CD4-positive, CD25-positive, alpha-beta regulatory T cell (primary cell): ENCODE measurements around the gene KCNN4. TPM values are rescaled to one million over a fixed set of nuclear protein-coding genes. Genes with fewer than 3 reads are reported as not detected.
A peak's percentile ranks its signal among the peaks of the same experiment; 100 is the strongest.

ENCODE experiments used
- ATAC-seq, 2 donors: fragments of 150-1000 bp; cut with Tn5 transposase; one replicate each; pipeline ENCODE4 v1.10.0; 2021; ENCODE audit warnings: low read depth in 2 of 2, moderate number of reproducible peaks in 2 of 2, moderate library complexity in 1 of 2
- DNase-seq, 3 donors: peaks; one replicate each; pipeline versions ENCODE4 v3.0.0 to v3.0.0-alpha.2; 2012 to 2022; ENCODE audit warnings: mixed read lengths in 1 of 3
- H3K27ac ChIP-seq: one replicate; pipeline ENCODE4 v1.7.0; 2013; ENCODE audit warnings: mild to moderate bottlenecking, low read length; ENCODE audit not compliant: insufficient read depth, poor library complexity, severe bottlenecking
- H3K27me3 ChIP-seq: one replicate; pipeline ENCODE4 v1.7.0; 2013; ENCODE audit warnings: low read length; ENCODE audit not compliant: control insufficient read depth, insufficient read depth
- H3K36me3 ChIP-seq: one replicate; pipeline ENCODE4 v1.7.0; 2013; ENCODE audit warnings: mild to moderate bottlenecking, low read length, moderate library complexity; ENCODE audit not compliant: control insufficient read depth, insufficient read depth
- H3K4me1 ChIP-seq: 2 replicates; pipeline ENCODE4 v1.7.0; 2013; ENCODE audit warnings: mild to moderate bottlenecking, low read length; ENCODE audit not compliant: insufficient read depth, control insufficient read depth, poor library complexity, severe bottlenecking
- H3K4me3 ChIP-seq: one replicate; pipeline ENCODE4 v1.7.0; 2013; ENCODE audit warnings: low read depth, mild to moderate bottlenecking, low read length, moderate library complexity
- H3K9me3 ChIP-seq, 2 experiments: 1 replicate in 1 of 2; 2 replicates in 1 of 2; pipeline ENCODE4 v1.7.0; 2013; ENCODE audit warnings: low read length in 2 of 2, mild to moderate bottlenecking in 1 of 2, moderate library complexity in 1 of 2; ENCODE audit not compliant: control insufficient read depth in 2 of 2
- H3K27ac Mint-ChIP-seq, 3 donors: one replicate each; pipeline ENCODE4 v1.8.0; 2020 to 2022; ENCODE audit warnings: mild to moderate bottlenecking in 3 of 3, mixed read lengths in 3 of 3, moderate library complexity in 2 of 3
- H3K27me3 Mint-ChIP-seq: one replicate; pipeline ENCODE4 v1.8.0; 2022; ENCODE audit warnings: mild to moderate bottlenecking, mixed read lengths
- H3K36me3 Mint-ChIP-seq: one replicate; pipeline ENCODE4 v1.8.0; 2020; ENCODE audit warnings: mixed read lengths
- H3K4me1 Mint-ChIP-seq, 4 donors: one replicate each; pipeline ENCODE4 v1.8.0; 2020 to 2022; ENCODE audit warnings: mixed read lengths in 4 of 4, mild to moderate bottlenecking in 1 of 4
- H3K4me3 Mint-ChIP-seq, 4 donors: one replicate each; pipeline ENCODE4 v1.8.0; 2020 to 2022; ENCODE audit warnings: mild to moderate bottlenecking in 4 of 4, mixed read lengths in 4 of 4, moderate library complexity in 3 of 4
- H3K9me3 Mint-ChIP-seq, 7 donors: one replicate each; pipeline ENCODE4 v1.8.0; 2020 to 2022; ENCODE audit warnings: mixed read lengths in 7 of 7, mild to moderate bottlenecking in 3 of 7, moderate library complexity in 2 of 7
- polyA plus RNA-seq, 4 donors: library from polyadenylated mRNA; unstranded; fragments of 300-500 nt; fragmentation: Illumina TruSeq; gene quantifications; one replicate each; pipeline ENCODE4 v1.2.3, GENCODE V29; 2021
- total RNA-seq: library from RNA; stranded (reverse); gene quantifications from one replicate; pipeline ENCODE4 v1.2.3, GENCODE V29; 2022

The KCNN4 gene
- total and polyA plus RNA-seq, 5 donors from 2014 or later: 16.7 to 56.1 (median 30.4) TPM

DNA sequence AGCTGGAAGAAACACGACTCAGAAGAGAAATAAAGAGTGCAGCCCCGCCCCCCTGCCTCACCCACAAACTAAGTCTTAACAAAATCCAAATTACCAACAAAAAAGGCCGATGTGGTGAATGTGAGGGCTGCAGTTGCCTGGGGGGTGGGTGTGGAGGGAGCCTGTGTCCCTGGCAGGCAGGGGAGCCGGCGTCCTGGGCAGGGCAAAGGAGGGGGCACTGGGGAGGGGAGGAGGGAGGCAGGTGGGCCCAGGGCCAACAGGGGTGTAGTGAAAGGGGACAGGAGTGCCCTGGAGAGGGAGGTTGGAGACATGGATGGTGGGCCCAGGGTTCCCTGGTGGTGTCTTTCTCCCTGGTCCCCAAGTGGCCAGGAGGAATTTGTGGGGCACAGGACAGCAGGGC, 60.9 kb downstream of the KCNN4 start:
- no peak overlapping the region for H3K4me3 ChIP-seq
- no peak overlapping the region for H3K27ac ChIP-seq
- Mint-ChIP-seq H3K36me3 (no peaks in the 10 kb centered on the region), H3K27ac (no peak overlapping the region), H3K4me3 (no peak overlapping the region), H3K4me1 (no peaks in the 10 kb centered on the region), H3K27me3 (peaks cover 5% of the 10 kb centered on the region), H3K9me3 (no peaks in the 10 kb centered on the region)
- ATAC-seq: no peak
- H3K4me1 ChIP-seq: no peaks in the 10 kb centered on the region
- DNase-seq: no peak
- H3K27me3 ChIP-seq: no peaks in the 10 kb centered on the region
- H3K36me3 ChIP-seq: no peaks in the 10 kb centered on the region
- H3K9me3 ChIP-seq: no peaks in the 10 kb centered on the region

DNA sequence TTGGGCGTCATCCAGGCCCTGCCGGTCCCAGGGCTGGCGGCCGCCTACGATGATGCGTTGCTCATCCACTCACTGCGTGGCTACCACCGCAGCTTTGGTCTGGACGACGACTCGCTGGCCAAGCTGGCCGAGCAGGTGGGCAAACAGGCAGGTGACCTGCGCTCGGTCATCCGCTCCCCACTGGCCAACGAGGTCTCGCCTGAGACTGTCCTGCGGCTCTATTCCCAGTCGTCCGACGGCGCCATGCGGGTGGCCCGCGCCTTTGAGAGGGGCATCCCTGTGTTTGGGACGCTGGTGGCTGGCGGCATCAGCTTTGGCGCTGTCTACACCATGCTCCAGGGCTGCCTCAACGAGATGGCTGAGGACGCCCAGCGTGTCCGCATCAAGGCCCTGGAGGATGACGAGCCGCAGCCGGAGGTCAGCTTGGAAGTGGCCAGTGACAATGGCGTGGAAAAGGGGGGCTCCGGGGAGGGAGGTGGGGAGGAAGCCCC, 61.4 kb downstream of the KCNN4 start:
- no peak overlapping the region for H3K27ac ChIP-seq
- Mint-ChIP-seq H3K27ac (no peak overlapping the region), H3K4me3 (no peak overlapping the region), H3K27me3 (peaks cover 9% of the 10 kb centered on the region), H3K9me3 (no peaks in the 10 kb centered on the region), H3K36me3 (no peaks in the 10 kb centered on the region), H3K4me1 (no peaks in the 10 kb centered on the region)
- no peak overlapping the region for H3K4me3 ChIP-seq
- no peaks in the 10 kb centered on the region for H3K27me3 ChIP-seq
- no peaks in the 10 kb centered on the region for H3K36me3 ChIP-seq
- no peaks in the 10 kb centered on the region for H3K4me1 ChIP-seq
- DNase-seq (no peak), ATAC-seq (no peak)
- H3K9me3 ChIP-seq: no peaks in the 10 kb centered on the region

DNA sequence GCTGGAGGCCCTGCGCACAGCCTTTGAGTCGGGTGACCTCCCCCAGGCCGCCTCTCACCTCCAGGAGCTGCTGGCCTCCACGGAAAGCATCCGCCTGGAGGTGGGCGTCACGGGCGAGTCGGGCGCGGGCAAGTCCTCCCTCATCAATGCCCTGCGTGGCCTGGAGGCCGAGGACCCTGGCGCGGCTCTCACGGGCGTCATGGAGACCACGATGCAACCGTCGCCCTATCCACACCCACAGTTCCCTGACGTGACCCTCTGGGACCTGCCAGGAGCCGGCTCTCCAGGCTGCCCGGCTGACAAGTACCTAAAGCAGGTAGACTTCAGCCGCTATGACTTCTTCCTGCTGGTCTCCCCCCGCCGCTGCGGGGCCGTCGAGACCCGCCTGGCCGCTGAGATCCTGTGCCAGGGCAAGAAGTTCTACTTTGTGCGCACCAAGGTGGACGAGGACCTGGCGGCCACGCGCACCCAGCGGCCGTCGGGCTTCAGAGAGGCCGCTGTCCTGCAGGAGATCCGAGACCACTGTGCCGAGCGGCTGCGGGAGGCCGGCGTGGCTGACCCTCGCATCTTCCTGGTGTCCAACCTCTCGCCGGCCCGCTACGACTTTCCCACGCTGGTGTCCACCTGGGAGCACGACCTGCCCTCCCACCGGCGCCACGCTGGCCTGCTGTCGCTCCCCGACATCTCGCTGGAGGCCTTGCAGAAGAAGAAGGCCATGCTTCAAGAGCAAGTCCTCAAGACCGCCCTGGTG, 62.0 kb downstream of the KCNN4 start:
- Mint-ChIP-seq H3K4me1 (no peaks in the 10 kb centered on the region), H3K27ac (peak overlapping the region in 1 of 3 donors; percentile 60), H3K36me3 (no peaks in the 10 kb centered on the region), H3K4me3 (no peak overlapping the region), H3K9me3 (no peaks in the 10 kb centered on the region), H3K27me3 (peaks cover 9% of the 10 kb centered on the region)
- no peaks in the 10 kb centered on the region for H3K9me3 ChIP-seq
- H3K4me1 ChIP-seq: no peaks in the 10 kb centered on the region
- no peaks in the 10 kb centered on the region for H3K27me3 ChIP-seq
- no peak overlapping the region for H3K4me3 ChIP-seq
- ATAC-seq (no peak), DNase-seq (no peak)
- H3K27ac ChIP-seq: no peak overlapping the region
- no peaks in the 10 kb centered on the region for H3K36me3 ChIP-seq

Other genes starting within 250 kb of the KCNN4 start
- gene ZNF575, start 247.8 kb downstream of the KCNN4 start, total RNA-seq: 3.3 TPM
- gene ZNF575, start 247.8 kb downstream of the KCNN4 start, polyA plus RNA-seq: 1 to 10 TPM in 3 of 4 donors, under 1 TPM in 1; 0.83 to 1.6 (median 1.3) TPM
- gene XRCC1, start 205.4 kb downstream of the KCNN4 start, total RNA-seq: 35.4 TPM
- 10 to 100 TPM; 19.8 to 26.9 (median 24.3) TPM for gene XRCC1, start 205.4 kb downstream of the KCNN4 start, polyA plus RNA-seq
- not detected for gene PINLYP, start 205.2 kb downstream of the KCNN4 start, total RNA-seq
- gene PINLYP, start 205.2 kb downstream of the KCNN4 start, polyA plus RNA-seq: 1 to 10 TPM in 1 of 4 donors, under 1 TPM in 3; 0.42 to 1.3 (median 0.65) TPM
- 40.9 TPM for gene IRGQ, start 184.8 kb downstream of the KCNN4 start, total RNA-seq
- 1 to 10 TPM in 3 of 4 donors, under 1 TPM in 1; 0.54 to 3.0 (median 1.5) TPM for gene IRGQ, start 184.8 kb downstream of the KCNN4 start, polyA plus RNA-seq
- 8.7 TPM for gene ZNF576, start 184.4 kb downstream of the KCNN4 start, total RNA-seq
- 10 to 100 TPM in 2 of 4 donors, 1 to 10 TPM in 2; 5.5 to 11.0 (median 9.9) TPM for gene ZNF576, start 184.4 kb downstream of the KCNN4 start, polyA plus RNA-seq
- gene SRRM5, start 168.9 kb downstream of the KCNN4 start, total RNA-seq: 0.64 TPM
- gene SRRM5, start 168.9 kb downstream of the KCNN4 start, polyA plus RNA-seq: 1 to 10 TPM in 1 of 4 donors, under 1 TPM in 3; 0.42 to 1.1 (median 0.63) TPM
- gene ZNF428, start 161.3 kb downstream of the KCNN4 start, total RNA-seq: 26.6 TPM
- 10 to 100 TPM; 12.6 to 14.6 (median 13.7) TPM for gene ZNF428, start 161.3 kb downstream of the KCNN4 start, polyA plus RNA-seq
- 0.30 TPM for gene CADM4, start 141.1 kb downstream of the KCNN4 start, total RNA-seq
- not detected for gene CADM4, start 141.1 kb downstream of the KCNN4 start, polyA plus RNA-seq
- 5.9 TPM for gene PLAUR, start 110.8 kb downstream of the KCNN4 start, total RNA-seq
- gene PLAUR, start 110.8 kb downstream of the KCNN4 start, polyA plus RNA-seq: 1 to 10 TPM in 1 of 4 donors, under 1 TPM in 2, not detected in 1; 0.58 to 2.6 (median 0.59) TPM
- not detected for gene IRGC, start 64.9 kb downstream of the KCNN4 start, total RNA-seq
- gene IRGC, start 64.9 kb downstream of the KCNN4 start, polyA plus RNA-seq: not detected
- gene SMG9, start 26.0 kb downstream of the KCNN4 start, total RNA-seq: 40.7 TPM
- gene SMG9, start 26.0 kb downstream of the KCNN4 start, polyA plus RNA-seq: 1 to 10 TPM; 3.4 to 7.0 (median 5.8) TPM
- not detected for gene LYPD5, start 21.5 kb upstream of the KCNN4 start, total RNA-seq
- under 1 TPM in 1 of 4 donors, not detected in 3; 0.60 TPM for gene LYPD5, start 21.5 kb upstream of the KCNN4 start, polyA plus RNA-seq
- 6.0 TPM for gene ZNF283, start 46.3 kb upstream of the KCNN4 start, total RNA-seq
- 1 to 10 TPM; 1.4 to 5.1 (median 3.7) TPM for gene ZNF283, start 46.3 kb upstream of the KCNN4 start, polyA plus RNA-seq
- gene ZNF404, start 103.0 kb upstream of the KCNN4 start, total RNA-seq: 3.2 TPM
- gene ZNF404, start 103.0 kb upstream of the KCNN4 start, polyA plus RNA-seq: 1 to 10 TPM in 3 of 4 donors, under 1 TPM in 1; 0.63 to 3.5 (median 2.3) TPM
- gene ZNF45, start 154.3 kb upstream of the KCNN4 start, total RNA-seq: 14.8 TPM
- 10 to 100 TPM; 13.0 to 17.5 (median 15.2) TPM for gene ZNF45, start 154.3 kb upstream of the KCNN4 start, polyA plus RNA-seq
- gene ZNF221, start 170.3 kb upstream of the KCNN4 start, total RNA-seq: 0.67 TPM
- gene ZNF221, start 170.3 kb upstream of the KCNN4 start, polyA plus RNA-seq: under 1 TPM in 3 of 4 donors, not detected in 1; 0.56 to 0.96 (median 0.90) TPM
- gene ZNF155, start 203.2 kb upstream of the KCNN4 start, total RNA-seq: 3.9 TPM
- 1 to 10 TPM; 3.4 to 4.8 (median 4.0) TPM for gene ZNF155, start 203.2 kb upstream of the KCNN4 start, polyA plus RNA-seq
- 3.1 TPM for gene ZNF230, start 222.0 kb upstream of the KCNN4 start, total RNA-seq
- 1 to 10 TPM; 2.6 to 5.1 (median 4.2) TPM for gene ZNF230, start 222.0 kb upstream of the KCNN4 start, polyA plus RNA-seq
- gene ZNF222, start 244.4 kb upstream of the KCNN4 start, total RNA-seq: 5.0 TPM
- gene ZNF222, start 244.4 kb upstream of the KCNN4 start, polyA plus RNA-seq: 1 to 10 TPM; 1.9 to 4.9 (median 3.9) TPM